Renal cortex interstitium (tissue), 15 donors: ENCODE data around the gene POPDC2. TPM values are rescaled to one million over a fixed set of nuclear protein-coding genes. Genes with fewer than 3 reads are reported as not detected.
A peak's percentile ranks its signal among the peaks of the same experiment; 100 is the strongest.
"Not testable (repeated sequence)": the region's sequence is repeated elsewhere in the genome, so short reads cannot be mapped to it uniquely, and the experiment has no call there.

Source experiments
- DNase-seq, 11 donors: peaks; one replicate each; pipeline ENCODE4 v3.0.0-alpha.2; 2013; ENCODE audit warnings: low read depth in 9 of 11, low spot score in 4 of 11; ENCODE audit errors: extremely low read depth in 1 of 11
- long read RNA-seq, 16 experiments: transcript quantifications; one replicate each; lab custom pipeline, GENCODE V29; 2026
- polyA plus RNA-seq, 3 donors: library from polyadenylated mRNA; unstranded; fragments of 120-200 nt; gene quantifications; one replicate each; pipeline ENCODE4 v1.2.1, GENCODE V29; 2013; ENCODE audit not compliant: insufficient read length in 3 of 3

POPDC2 gene, protein sequence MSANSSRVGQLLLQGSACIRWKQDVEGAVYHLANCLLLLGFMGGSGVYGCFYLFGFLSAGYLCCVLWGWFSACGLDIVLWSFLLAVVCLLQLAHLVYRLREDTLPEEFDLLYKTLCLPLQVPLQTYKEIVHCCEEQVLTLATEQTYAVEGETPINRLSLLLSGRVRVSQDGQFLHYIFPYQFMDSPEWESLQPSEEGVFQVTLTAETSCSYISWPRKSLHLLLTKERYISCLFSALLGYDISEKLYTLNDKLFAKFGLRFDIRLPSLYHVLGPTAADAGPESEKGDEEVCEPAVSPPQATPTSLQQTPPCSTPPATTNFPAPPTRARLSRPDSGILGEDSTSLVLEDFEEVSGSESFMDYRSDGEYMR
- 1 to 10 TPM; 3.4 to 5.6 (median 5.3) TPM for polyA plus RNA-seq
- long read RNA-seq, donor 1 = 0 reads
- long read RNA-seq, donor 2 = 0 reads
- long read RNA-seq, donor 3 = 0 reads
- long read RNA-seq, donor 4 = 0 reads
- long read RNA-seq, donor 5 = 0 reads
- long read RNA-seq, donor 6, partial matches to known transcripts = 0 of 1 reads
- long read RNA-seq, donor 6, other reads (novel, unspliced or antisense) = 0 of 1 reads
- long read RNA-seq, donor 7 = 0 reads
- long read RNA-seq, donor 8, partial matches to known transcripts = 0 of 1 reads
- long read RNA-seq, donor 8, other reads (novel, unspliced or antisense) = 0 of 1 reads
- long read RNA-seq, donor 9 = 0 reads
- long read RNA-seq, donor 10 = 0 reads
- long read RNA-seq, donor 11 = 0 reads
- long read RNA-seq, donor 12, partial matches to known transcripts = 0 of 1 reads
- long read RNA-seq, donor 12, other reads (novel, unspliced or antisense) = 0 of 1 reads
- long read RNA-seq, donor 13 = 0 reads
- long read RNA-seq, donor 14 = 0 reads
- long read RNA-seq, donor 15, partial matches to known transcripts = 0 of 3 reads
- long read RNA-seq, donor 15, other reads (novel, unspliced or antisense) = 0 of 3 reads
- long read RNA-seq, donor 16, partial matches to known transcripts = 0 of 1 reads
- long read RNA-seq, donor 16, other reads (novel, unspliced or antisense) = 0 of 1 reads

DNA sequence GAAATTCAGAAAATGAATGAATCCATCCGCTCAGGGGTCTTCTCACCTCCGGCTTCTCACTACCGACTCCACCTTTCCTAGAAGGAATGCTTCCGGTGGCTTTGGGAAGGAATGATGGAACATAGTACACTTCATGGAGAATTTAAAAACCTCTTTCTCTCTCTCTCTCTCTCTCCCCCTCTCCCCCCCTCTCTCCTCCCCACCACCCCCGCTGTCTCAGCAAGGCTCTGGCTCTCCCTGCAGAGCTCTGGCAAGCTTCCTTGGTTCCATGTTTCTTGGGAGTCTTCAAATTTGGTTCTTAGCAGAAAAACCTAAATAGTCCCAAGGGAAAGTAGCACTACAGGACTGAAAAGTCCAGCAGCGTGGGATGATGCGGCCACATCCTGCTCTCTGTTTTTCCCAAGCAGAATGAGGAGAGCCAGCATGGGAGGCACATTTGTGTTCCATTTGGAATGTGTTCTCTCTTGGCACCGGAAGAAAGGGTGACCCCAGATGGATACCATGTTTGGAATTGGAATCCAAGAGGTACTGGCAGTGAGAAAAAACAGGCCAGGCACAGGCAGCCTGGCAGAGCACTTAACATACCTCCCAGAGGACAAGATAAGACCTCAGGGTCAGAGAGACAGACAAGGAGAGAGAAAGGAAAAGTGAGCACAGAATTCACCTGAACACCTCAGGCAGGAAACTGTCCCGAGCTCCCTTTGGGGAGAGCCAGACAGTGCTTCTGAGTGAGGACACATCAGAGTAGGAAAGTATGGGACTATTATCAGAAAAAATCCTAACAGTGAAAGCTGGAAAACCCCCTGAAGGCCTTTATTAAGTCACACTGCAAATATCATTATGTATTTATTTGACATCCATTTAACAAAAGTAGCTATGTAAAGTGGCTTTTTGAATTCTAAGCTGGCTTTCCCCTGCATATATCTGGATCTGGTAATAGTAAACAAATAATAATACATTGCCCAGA, at the start of gene POPDC2:
POPDC2 (minus strand) TSS at position 116 of the 967 bp plus-strand sequence. CDS start 166 bp downstream, outside the sequence.
- DNase-seq = no peak

GRCh38 chr3:119703820-119704531, 43.6 kb upstream of the POPDC2 start:
- DNase-seq = peak in 4 of 11 donors; percentile 10 to 37 (median 20)

DNA sequence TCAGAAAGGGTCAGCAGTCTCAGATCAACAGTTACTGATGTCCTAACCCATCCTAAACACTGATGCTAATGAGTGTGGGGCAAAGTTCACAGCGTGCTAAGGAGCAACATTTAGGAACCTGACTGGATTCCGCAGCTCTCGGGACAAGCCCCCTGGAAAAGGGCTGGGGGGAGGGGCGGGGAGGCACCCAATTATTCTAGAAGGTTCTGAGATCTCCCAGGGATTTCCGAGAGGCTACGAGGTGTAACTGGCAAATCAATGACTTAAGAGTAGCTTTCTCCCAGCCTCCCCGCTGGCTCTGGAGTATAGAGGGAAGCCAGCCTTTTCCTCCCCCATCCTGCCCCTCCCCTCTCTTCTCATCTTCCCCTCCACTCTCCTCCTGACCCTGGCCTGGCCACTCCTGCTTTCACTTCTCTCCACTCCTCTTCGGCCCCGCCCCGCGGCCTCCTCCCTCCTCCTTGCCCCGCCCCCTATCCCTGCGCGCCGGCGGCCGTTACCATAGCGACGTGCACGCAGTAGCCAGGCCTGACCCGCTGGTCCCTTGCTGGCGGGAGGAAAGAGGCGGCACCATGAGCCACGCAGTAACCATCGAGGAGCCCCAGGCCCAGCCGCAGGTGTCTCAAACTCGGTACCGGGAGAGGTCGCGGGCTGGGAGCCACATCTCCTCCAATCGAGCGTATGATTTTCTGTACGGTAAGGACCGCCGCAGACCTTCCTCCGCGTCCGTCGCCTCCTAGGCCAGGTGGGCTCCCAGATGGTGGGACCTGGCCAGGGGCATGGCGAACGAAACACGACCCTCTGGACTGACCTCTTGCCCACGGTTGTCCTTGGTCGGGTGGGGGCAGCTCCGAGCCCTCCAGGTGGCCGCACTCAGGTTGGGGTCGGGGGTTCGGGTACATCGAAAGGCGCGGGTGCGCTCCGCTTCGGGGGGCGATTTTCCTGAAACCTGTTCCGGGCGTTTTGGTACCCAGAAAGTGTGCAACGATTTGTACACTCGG, 42.4 kb upstream of the POPDC2 start, which contains the start of gene CFAP91:
CFAP91 (plus strand) TSS at position 493 of the 998 bp plus-strand sequence; CDS start at position 570, 77 bp downstream.
- peak; percentile 82 to 93 (median 91) for DNase-seq

DNA sequence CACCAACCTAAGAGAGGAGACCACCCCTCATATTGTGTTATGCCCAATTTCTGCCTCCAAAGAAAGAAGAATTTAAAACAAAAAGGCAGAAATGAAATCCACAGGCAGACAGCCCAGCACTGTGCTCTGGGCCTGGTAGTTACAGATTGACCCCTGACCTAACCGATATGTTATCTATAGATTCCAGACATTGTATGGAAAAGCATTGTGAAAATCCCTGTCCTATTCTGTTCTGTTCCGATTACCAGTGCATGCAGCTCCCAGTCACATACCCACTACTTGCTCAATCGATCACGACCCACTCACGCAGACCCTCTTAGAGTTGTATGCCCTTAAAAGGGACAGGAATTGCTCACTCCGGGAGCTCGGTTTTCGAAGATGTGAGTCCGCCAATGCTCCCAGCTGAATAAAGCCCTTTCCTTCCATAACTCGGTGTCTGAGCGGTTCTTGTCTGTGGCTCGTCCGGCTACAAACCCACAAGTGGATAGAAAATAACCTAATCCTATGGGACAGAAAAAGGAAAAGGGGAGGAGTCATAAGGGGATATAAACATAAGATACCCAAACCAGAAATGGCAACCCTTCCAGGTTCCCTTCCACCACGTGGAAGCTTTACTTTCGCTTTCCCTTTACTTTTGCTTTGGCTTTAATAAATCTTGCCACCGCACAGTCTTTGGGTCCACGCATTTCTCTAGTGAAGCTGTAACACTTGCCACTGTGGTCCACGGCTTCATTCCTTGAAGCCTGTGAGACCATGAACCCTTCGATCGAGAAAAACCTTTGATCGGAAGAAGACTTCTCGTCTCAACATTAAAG, 40.7 kb upstream of the POPDC2 start:
- no peak for DNase-seq

DNA sequence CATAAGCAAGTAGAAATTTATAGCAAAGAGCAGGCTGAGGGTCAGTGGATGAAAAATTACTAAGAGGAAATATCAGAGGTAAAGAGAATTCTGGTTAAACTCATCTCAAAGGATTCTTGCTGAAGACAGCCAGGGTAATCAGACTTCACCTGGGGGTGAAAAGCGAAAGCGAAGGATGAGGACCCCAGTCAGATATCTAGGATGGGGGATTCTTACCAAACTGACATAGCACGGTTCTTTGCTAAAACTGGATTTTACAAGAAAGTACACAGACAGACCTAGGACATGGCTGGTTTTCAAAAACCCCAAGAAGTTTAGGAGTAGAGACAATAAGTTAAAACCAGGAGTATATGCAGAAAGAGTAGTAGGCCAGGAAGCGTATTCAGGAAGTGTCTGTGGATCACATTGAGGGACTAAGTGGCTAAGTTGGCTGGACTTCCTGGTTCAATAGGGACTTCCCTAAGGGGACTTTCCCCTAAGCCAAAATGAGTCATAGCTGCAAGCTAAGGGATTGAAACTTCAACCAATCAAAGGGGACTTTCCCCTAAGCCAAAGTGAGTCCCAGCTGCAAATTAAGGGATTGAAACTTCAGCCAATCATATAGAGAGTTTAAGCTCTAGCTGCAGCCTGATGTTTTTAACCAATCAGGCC, 40.0 kb upstream of the POPDC2 start:
- no peak for DNase-seq

DNA sequence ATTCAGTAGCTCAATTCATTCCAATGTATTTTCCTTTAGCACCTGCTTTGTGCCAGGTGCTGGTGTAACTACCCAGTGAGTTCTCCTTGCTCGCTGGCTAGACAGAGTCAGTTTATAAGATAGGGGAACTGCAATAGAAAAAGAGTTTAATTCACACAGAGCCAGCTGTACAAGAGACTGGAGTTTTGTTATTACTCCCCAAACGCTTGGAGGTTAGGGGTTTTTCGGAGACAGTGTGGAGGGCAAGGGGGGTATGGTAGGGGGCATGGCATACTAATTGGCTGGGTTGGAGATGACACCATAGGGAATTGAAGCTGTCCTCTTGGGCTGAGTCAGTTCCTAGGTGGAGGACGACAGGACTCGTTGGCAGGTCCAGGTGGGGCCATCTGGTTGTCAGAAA, 37.0 kb upstream of the POPDC2 start:
- no peak for DNase-seq

DNA sequence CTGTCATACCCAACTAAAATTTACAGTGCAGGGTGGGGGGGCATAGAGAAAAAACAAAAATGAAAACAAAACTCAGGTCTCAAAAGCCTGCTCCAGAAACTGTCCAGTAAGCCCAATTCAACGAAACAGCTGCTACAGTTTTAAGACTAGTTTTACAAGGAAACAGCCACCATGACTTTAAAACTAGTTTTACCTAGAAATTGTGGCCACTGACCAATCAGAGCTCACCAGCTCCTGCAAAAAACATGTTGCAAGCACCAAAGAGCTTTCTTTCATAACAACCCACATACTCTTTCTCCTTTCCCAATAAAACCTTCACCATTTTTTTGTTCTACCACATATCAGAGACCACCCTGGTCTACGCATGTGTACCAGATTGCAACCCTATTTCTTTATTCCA, 35.1 kb upstream of the POPDC2 start:
- DNase-seq = no peak

- DNase-seq = no peak
Measured at GRCh38 chr3:119690043-119690656, 29.8 kb upstream of the POPDC2 start.

GRCh38 chr3:119683421-119683820, 23.0 kb upstream of the POPDC2 start:
- DNase-seq = no peak

DNA sequence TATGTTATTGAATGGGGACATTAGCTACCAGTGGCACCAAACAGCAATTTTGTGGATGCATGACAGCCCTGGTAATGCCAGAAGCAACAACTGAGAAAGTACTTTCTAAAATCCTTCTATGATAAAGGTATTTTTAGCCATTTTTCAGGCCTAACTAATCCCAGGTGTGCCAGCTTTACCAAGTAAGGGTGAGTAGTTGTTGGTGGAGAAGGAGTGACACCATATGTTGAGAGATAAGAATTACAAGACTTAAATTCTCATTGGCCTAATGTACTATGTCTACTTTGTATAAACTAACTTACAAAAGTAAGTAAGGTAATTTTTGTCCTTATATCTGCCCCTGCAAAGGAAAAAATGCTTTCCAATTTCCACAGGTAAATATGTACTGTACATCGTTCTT, 20.9 kb upstream of the POPDC2 start:
- no peak for DNase-seq

DNA sequence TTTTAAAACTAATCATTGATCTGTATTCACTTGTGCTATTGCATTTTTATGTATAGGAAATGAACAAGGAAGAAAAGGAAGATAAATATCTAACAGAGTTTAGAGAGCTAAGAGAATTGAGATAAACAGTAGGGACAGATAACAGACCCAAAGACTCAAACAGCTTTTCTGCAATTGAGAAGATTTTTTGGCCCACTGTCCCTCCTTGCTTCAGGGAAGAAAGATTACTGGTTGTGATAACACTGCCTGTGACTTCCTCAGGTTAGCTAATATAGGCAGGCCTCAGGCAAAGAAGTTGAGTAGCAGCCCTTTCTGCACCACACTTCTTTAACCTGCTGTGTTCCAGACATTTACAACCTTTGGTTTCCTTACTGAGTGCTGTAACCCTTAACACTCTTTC, 19.5 kb upstream of the POPDC2 start:
- DNase-seq = no peak

GRCh38 chr3:119678209-119678608, 17.8 kb upstream of the POPDC2 start:
- not testable (repeated sequence) for DNase-seq

DNA sequence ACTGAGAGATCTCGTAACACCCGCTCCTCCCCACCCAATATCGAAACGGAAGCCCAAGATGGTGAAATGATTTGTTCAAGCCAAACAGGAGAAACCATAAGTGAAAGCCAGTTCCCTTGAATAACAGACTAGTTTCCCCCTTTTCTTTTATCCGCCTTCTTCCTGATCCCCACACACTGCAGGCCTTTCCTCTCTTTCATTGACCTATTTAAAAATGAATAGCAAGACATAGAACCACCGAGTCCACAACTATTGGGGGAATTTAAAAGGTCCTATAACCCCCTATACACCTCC, 17.2 kb upstream of the POPDC2 start:
- no peak for DNase-seq

GRCh38 chr3:119676771-119677640, 16.6 kb upstream of the POPDC2 start, which contains the start of gene COX17:
Gene COX17 (minus strand): TSS chr3:119677406. CDS start chr3:119677310, 96 bp downstream.
- DNase-seq = peak; percentile 86 to 96 (median 94)
